ENCODE measurements around the gene NFKBIA.
"Not testable (repeated sequence)": the region's sequence is repeated elsewhere in the genome, so short reads cannot be mapped to it uniquely, and the experiment has no call there.

Gene NFKBIA, protein sequence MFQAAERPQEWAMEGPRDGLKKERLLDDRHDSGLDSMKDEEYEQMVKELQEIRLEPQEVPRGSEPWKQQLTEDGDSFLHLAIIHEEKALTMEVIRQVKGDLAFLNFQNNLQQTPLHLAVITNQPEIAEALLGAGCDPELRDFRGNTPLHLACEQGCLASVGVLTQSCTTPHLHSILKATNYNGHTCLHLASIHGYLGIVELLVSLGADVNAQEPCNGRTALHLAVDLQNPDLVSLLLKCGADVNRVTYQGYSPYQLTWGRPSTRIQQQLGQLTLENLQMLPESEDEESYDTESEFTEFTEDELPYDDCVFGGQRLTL

DNA sequence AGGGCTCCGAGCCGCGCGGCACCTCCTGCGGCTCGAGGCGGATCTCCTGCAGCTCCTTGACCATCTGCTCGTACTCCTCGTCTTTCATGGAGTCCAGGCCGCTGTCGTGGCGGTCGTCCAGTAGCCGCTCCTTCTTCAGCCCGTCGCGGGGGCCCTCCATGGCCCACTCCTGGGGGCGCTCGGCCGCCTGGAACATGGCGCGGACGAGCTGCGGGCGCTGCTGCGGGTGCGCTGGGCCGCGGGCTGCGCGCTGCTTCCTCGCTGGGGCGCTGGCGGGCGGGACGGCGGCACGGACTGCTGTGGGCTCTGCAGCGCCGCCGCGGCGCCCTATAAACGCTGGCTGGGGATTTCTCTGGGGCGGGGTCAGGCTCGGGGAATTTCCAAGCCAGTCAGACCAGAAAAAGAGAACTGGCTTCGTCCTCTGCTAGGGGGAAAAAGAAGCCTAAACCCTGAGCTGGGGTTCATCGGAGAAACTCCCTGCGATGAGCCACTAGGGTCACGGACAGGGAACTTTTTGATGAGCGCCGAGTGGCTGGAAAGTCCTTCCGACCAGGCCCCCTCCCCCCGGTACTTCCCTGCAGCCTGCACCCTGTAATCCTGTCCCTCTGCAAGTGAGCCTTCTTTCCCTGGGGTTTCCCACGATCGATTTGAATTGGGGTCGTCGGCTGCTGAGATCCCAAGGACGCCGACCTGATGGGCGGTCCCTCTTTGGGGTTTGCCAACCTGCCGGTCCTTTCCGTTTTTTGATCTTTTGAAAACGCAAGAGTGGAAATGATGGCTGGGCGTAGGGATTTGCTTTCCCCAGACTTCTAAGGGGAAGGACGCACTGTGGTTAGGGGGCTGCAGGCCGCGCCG is at the start of gene NFKBIA:
NFKBIA (minus strand) TSS at position 301 of the 855 bp plus-strand sequence; CDS start at position 196, 105 bp downstream.
- DNase-seq: peak; percentile 83

DNA sequence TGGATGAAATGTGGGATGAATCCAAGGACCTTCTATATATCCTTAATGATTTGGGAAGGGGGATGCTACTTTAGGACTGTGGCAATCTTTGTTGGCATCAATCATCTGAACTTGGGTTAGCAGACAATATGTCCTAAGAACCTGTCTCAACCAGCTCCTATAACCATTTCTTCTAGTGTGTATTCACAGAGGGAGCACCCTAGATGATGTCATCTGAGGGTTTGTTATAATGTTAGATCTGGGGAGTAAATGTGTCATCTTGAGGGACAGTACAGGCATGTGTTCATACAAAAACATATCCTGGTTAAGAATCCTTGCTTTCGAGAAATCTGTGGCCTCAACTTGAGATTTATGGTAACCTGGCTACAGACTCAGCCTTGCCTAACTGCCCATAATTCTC is 41.9 kb upstream of the NFKBIA start:
- DNase-seq: no peak

DNA sequence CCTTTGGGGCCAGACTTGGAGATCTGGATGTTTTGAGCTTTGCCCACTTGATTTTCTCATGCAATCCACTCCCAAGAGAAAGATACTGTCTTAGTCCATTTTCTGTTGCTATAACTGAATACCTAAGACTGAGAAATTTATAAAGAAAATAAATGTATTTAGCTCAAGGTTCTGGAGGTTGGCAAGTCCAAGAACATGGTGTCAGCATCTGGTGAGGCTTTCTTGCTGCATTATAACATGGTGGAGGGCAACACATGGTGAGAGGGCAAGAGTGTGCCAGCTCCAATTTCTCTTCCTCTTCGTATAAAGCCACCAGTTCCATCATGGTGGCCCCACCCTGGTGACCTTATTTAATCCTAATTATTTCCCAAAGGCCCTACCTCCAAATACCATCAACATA is 39.6 kb upstream of the NFKBIA start:
- no peak for DNase-seq

DNA sequence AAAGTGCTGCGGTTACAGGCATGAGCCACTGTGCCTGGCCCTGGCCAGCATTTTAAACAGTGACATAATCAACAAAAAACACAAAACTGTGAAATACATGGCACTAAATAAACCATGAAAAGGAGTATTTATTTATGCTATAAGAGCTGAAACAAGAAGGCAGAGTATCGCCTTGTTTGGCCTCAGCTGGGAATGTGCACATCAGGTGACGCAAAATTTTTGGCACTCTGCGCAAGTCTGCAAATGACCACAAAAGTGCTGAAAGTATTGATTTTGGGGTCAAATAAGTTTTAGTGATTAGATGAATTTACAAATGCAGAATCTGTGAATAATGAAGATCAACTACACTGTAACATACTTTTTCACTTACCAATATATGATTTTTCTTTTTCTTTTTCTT is 36.6 kb upstream of the NFKBIA start:
- DNase-seq: no peak

DNA sequence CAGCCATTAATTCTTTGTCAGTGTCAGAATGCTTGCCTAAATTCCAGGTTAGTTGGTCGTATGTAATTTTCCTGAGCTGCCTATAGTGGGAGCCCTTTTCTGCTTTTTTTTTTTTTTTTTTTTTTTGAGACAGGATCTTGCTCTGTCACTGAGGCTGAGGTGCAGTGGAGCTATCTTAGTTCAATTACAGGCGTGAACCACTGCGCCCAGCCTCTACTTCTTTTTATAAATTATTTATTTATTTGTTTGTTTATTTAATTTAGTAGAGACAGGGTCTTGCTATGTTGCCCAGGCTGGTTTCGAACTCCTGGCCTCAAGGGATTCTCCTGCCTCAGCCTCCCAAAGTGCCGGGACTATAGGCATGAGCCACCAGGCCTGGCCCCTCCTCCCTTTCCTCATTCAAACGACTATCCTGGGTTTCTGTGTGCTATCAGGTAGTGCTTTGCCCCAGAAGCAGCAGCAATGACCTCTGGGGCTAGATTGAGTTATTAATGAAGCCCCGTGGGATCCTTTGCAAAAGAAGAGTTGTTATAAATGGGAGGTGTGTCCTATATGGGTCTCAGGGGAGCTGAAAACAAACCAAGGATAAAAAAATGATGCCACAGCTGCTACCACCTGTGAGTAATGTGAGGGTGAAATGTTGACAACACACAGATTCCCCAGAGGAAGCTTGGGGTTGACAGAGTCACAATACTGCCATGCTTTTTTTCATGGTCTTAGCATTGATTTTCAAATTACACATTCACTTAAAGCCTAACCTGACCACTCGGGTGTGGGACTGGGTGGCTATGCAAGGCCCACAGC is 34.6 kb upstream of the NFKBIA start:
- no peak for DNase-seq

DNA sequence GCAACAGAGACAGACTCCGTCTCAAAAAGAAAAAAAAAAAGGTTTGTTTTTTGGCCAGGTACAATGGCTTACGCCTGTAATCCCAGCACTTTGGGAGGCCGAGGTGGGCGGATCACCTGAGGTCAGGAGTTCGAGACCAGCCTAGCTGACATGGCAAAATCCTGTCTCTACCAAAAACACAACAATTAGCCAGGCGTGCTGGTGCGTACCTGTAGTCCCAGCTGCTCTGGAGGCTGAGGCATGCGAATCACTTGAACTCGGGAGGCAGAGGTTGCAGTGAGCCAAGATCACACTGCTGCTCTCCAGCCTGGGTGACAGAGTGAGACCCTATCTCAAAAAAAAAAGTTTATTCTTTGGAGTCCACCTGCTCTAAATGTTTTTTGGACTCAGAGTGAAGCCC is 33.9 kb upstream of the NFKBIA start:
- DNase-seq: not testable (repeated sequence)

DNA sequence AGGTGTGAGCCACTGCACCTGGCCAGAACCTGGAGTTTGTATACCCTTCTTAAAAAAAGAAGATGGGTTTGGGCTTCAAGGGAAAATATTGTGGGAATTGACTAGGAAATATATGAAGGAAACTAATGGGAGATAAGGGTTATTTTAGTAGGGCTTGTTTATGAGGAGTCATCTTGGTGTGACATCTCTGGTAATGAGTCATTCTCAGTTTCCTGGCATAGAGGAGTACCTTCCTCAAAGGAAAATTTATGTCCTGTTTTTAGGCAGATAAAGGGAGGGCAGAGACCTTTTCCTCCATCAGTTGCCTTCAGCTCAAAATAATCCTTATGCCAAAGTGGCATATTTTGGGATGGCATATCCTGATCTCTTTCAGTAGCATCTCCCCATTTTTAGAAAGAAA is 30.6 kb upstream of the NFKBIA start:
- DNase-seq: no peak

DNA sequence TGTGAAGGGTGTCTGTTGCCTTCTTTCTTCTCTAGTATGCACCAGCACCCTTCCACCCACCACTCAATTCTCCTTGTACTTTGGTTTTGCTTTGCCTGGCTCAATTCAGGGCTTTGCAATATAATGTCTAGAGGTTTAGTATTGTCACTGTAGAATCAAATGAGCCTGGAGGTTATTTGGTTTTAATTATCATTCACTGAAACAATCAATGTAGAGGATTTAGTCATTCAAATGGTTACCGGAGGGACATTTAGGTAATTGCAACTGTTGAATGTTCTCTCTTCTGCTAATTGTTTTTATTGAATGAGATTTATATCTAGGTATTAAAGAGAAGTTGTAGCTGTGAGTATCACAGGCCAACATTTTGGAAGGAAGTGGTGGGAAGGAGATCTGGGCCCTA is 29.3 kb upstream of the NFKBIA start:
- no peak for DNase-seq

DNA sequence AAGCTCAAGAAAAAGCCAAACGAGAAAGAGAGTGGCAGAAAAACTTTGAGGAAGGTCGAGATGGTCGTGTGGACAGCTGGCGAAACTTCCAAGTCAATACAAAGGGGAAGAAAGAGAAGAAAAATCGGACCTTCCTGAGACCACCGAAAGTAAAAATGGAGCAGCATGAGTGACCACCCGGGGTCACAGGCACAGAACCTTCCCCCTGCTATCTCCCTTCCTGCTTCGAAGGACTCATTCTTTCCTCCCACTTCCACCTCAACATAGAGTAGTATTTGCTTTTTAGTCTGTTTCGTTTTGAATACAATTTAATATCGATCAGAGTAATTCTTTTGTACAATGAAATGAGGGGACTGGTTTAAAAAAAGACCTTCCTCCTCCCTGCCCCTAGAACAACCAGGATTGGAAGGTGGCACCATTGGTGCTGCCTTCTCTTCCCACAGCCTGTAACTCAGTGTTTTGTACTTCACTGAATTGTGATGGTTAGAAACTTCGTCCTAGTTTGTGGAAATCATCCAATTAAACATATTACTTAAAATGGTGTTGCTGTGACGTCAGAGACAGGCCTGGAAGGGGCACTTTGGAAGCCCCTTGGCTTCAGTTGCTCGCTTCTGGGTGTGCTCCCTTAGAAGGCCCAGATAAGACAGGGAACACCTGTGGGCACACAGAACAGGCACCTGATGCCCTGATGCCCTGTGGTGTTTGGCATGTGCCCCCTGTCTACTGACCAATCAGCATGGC is 26.1 kb upstream of the NFKBIA start:
- DNase-seq: no peak

DNA sequence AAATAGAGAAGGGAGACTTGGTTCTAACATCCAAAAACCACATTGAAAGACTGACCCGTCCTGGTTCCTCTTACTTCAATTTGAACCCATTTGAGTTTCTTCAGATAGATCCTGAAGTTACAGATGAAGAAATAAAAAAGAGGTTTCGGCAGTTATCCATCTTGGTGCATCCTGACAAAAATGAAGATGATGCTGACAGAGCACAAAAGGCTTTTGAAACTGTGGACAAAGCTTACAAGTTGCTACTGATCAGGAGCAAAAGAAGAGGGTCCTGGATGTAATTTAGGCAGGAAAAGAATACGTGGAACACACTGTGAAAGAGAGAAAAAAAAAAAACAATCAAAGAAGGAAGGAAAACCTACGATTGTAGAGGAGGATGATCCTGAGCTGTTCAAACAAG is 25.4 kb upstream of the NFKBIA start:
- DNase-seq: no peak

DNA sequence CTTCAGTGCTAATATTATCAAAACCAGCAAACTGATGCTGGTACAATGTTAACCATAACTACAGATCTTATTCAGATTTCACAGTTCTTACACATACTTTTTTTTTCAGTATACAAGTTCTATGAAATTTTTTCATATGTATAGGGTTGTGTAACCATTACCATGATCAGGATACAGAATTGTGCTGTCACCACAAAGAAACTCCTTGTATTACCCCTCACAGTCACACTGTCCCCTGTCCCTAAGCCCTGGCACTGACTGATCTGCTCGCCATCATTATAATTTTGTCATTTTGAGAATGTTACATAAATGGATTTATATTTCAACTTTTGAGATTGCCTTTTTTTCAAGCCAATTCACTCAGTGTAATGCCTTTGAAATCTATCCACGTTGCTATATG is 21.3 kb upstream of the NFKBIA start:
- no peak for DNase-seq

DNA sequence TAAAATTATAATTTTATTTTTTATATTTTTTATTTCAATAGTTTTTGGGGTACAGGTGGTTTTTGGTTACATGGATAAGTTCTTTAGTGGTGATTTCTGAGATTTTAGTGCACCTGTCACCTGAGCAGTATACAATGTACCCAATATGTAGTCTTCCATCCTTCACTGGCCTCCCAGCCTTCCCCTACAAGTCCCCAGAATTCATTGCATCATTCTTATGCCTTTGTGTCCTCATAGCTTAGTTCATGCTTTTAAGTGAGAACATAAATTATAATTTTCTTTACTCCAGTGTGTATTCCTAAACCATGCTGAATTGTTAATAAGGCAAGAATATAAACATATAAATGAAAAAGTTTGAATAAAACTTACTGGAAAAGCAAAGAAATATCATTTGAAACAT is 19.1 kb upstream of the NFKBIA start:
- no peak for DNase-seq

DNA sequence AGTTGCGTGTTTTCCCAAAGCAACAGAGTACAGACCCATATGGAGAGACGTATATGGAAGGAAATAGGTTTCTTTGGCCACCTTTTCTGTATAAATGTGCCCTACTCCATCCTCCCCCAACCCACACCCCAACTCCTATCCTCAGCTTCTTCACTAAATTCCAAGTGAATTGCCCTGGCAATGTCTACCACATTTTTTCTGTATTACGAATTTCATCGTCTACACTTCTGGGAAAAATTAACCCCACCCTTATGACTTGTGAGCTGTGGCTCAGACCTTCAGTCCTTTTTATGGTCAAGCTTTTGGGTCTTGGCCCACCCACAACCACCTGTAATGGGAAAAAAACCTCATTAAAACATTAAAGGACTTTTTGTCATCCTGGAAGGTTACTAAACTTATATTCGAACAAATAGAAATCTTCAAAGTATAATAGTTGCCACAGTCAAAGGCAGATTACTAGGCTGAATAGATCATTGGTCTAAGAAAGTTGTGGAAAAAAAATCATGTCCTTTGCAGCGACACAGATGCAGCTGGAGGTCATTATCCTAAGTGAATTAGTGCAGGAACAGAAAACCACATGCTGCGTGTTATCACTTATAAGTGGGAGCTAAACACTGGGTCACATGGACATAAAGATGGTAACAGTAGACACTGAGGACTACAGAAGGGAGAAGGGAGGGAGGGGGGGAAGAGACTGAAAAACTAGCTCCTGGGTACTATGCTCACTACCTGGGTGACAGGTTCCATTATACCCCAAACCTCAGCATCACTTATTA is 15.7 kb upstream of the NFKBIA start:
- no peak for DNase-seq

DNA sequence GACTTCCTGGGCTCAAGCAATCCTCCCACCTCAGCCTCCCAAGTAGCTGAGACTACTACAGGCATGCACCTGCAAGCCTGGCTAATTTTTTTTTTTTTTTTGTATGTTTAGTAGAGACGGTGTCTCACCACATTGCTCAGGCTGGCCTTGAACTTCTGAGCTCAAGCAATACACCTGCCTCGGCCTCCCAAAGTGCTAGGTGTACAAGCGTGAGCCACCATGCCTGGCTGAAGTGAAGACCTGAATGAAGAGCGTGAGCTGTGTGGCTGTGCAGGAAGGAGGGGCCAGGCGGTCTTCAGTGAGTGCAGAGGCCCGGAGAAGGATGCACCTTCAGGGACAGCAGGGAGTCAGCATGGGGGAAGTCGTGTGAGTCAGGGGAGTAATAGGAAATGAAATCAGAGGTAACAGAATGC is 14.9 kb upstream of the NFKBIA start:
- DNase-seq: no peak

DNA sequence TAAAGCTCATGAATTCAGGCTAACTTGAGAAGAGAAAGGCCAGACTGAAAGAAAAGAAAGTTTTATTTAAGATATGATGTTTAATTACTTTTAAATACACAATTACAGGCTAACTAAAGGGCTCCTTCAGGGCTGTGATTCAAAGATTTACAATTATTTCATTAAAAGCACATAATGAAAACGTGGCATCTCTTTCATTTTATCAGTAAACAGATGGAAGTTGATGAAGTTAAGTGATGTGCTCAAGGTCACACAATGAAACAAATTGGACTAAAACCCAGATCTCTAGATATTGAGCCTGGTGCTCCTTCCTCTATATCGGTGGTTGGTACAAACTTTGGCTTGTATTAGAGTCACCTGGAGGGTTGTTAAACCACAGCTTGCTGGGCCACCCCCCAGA is 13.5 kb upstream of the NFKBIA start:
- no peak for DNase-seq

DNA sequence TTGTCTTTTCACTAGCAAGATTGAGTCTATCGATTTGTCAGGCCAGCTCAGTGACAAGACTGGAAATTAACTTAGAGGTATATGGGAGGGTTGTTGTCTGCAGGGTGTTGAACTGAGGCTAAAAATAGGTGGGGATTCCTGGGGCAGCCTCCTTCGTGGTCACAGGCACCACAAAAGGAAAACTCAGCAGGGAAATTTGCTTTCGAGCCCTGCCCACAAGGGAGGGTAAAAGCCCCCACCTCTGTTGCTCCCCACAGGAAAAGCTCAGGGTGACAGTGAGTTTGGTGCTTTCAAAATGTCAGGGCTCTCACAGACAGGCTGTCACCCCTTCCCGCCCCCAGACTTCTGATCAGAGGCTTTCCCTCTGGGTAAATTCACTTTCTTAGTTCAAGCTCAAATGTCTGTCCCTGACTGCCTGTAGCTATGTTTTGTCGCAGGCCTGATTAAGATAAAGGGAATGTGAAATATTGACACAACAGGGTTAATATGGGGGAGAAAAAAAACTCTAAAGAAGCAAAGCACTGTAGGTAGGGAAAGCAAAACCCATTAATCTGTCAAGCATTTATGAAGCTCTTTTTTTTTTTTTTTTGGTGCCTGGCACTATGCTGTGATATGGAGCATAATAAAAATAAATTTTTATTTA is 11.7 kb upstream of the NFKBIA start:
- DNase-seq: no peak

DNA sequence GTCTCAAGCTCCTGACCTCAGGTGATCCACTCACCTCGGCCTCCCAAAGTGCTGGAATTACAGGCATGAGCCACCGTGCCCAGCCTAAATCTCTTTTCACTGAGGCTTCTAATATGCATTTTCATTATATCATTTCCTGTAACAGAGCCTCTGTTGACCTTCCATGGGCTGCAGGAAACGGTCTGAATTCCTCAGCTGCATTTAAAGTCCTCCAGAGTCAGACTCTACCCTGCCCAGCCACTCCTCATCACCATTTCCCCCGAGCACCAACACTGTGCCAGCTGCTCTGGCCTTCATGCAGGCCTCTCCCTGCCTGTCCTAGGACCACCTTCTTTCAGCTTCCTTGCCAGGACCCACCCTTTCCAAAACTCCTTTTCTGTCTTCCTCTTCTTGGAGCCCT is 9.8 kb upstream of the NFKBIA start:
- no peak for DNase-seq

DNA sequence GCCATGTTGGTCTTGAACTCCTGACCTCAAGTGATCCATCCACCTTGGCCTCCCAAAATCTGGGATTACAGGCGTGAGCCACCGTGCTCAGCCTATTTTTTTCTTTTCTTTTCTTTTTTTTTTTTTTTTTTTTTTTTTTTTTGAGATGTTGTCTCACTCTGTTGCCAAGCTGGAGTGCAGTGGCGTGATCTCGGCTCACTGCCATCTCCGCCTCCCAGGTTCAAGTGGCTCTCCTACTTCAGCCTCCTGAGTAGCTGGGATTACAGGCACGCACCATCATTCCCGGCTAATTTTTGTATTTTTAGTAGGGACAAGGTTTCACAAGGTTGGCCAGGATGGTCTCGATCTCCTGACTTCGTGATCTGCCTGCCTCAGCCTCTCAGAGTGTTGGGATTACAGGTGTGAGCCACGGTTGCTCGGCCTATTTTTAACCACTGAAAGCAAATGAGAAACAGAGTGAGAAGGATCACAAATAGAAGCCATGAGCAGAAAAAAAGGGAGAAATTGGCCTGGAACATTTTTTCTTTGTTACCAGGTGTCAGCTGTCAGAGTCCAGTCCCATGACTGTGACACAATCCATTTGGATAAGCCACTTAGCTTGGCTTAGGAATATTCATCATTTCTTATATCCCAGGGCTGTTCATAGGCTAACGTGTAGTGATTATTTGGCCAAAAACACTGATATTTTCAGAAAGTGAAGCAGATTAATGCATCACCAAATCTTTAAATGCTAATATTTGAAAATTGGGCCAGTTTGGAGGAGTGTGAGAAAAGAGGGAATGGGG is 7.9 kb upstream of the NFKBIA start:
- DNase-seq: no peak

DNA sequence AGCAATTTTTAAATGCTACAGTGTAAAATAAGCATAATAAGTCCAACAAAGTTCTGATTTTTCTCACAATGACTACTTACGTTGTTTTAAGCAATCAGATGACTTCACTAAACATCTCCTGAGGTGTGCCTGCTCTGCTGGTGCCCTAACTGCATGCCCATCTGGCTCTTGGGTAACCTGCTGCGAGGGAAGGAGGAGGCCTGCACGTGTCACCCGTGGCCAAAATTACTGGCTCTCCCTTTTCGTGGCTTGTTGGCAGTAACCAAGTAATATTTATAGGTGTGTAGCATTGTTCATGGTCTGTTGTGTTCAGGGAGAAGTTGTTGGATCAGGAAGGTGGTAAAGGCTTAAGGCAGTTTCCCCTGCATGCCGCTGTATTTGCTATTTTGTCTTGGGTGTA is 6.3 kb upstream of the NFKBIA start:
- DNase-seq: no peak

DNA sequence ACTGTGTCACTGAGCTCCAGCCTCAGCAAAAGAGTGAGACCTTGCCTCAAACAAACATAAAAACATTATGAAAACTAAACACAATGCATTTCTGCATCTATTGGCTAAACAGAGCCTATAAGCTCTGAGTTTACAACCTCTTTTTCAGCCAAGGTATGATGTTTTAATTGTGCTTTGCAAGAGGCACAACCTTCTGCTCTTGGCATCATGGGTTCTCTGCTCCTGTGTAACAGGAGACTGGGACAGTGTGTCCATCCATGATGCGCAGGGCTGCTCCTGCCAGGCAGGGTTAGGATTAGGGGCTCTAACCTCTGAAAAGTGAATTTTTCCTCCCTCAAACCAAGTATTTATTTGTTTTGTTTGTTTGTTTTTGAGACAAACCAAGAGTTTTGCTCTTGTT is 5.0 kb upstream of the NFKBIA start:
- no peak for DNase-seq

DNA sequence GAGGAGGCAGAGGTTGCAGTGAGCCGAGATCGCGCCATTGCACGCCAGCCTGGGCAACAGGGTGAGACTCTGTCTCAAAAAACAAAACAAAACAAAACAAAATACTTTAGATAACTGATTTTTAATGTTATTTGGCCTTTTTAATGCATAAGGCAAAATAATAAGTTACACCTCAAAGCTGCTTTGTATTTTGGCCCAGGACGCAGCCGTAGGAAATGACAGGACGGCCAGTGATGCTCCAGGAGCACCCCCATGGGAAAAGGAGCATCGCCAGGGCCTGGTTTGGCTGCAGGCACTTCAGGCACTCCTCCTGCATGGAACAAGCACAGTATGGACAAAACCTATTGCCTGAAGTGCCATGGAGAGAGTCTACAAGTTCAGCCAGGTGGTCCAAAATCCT is 3.5 kb upstream of the NFKBIA start:
- DNase-seq: no peak

Data from GDM1 (cell line).